Ishikawa (cell line): ENCODE results near the gene HOXB9.

Experiments used
- CEBPB ChIP-seq: IDR thresholded peaks from 2 replicates; pipeline ENCODE4 v1.6.1; 2012
- CREB1 ChIP-seq: IDR thresholded peaks from 2 replicates; pipeline ENCODE4 v1.6.1; 2012; ENCODE audit warnings: low read depth
- EP300 ChIP-seq: IDR thresholded peaks from 2 replicates; pipeline ENCODE4 v1.6.1; 2012; ENCODE audit warnings: borderline replicate concordance
- NFIC ChIP-seq: IDR thresholded peaks from 2 replicates; pipeline ENCODE4 v1.6.1; 2012
- RAD21 ChIP-seq: IDR thresholded peaks from 2 replicates; pipeline ENCODE4 v1.6.1; 2012; ENCODE audit warnings: low read depth
- TAF1 ChIP-seq: IDR thresholded peaks from 2 replicates; pipeline ENCODE4 v1.6.1; 2012; ENCODE audit warnings: low read depth, mild to moderate bottlenecking
- YY1 ChIP-seq: IDR thresholded peaks from 2 replicates; pipeline ENCODE4 v1.6.1; 2012; ENCODE audit warnings: low read depth
- ZBTB7A ChIP-seq: IDR thresholded peaks from 2 replicates; pipeline ENCODE4 v1.6.1; 2012; ENCODE audit warnings: low read depth
- TF ChIP-seq, protein P1 (sequence below): IDR thresholded peaks from 2 replicates; pipeline ENCODE4 v1.6.1; 2012

DNA sequence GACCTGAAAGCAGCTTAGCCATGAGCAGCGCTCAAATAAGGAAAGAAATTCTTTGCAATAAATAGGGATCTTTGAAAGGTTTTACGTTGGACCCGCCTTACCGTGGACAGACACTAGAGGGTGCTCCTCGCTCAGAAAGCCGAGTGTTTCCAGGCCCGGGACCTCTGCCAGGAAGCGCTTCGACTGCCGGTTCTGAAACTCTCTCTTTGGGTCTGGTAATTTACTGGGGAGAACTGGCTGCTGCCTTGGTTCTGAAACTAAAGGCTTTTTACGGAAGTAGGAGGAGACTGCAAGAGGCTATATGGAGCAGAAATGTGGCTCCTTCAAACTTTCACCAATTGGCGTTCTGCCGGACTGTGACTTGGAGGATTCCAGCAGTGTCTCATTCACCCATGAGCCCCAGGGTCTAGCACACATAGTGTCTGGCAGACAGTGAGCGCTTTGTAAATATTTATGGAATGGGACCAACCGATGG lies 45.6 kb upstream of the HOXB9 start:
- TF ChIP-seq EP300 (no peak), CEBPB (no peak), ZBTB7A (no peak), TAF1 (no peak), YY1 (no peak), RAD21 (peak; percentile 86), CREB1 (no peak), NFIC (peak; percentile 75)
- TF ChIP-seq, protein P1, sequence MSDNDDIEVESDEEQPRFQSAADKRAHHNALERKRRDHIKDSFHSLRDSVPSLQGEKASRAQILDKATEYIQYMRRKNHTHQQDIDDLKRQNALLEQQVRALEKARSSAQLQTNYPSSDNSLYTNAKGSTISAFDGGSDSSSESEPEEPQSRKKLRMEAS, result no peak
